Esophagus squamous epithelium (tissue), 5 donors: ENCODE results near the gene DTNA. TPM values are rescaled to one million over a fixed set of nuclear protein-coding genes. Genes with fewer than 3 reads are reported as not detected.
A peak's percentile ranks its signal among the peaks of the same experiment; 100 is the strongest.

ENCODE experiments used
- DNase-seq: peaks from one replicate; lab custom pipeline; 2025; lab: John Stamatoyannopoulos, UW
- H3K27ac ChIP-seq, 4 donors: fragments of 200-600 bp; sonication (generic); one replicate each; pipeline ENCODE4 v1.5.1; 2016 to 2019; ENCODE audit warnings: mild to moderate bottlenecking in 1 of 4
- H3K27me3 ChIP-seq, 4 donors: fragments of 200-600 bp; sonication (generic); 1 replicate in 3 of 4; 2 replicates in 1 of 4; pipeline versions ENCODE4 v1.5.1 to v1.6.0; 2017 to 2021; ENCODE audit warnings: antibody characterized with exemption in 1 of 4
- H3K36me3 ChIP-seq, 3 donors: fragments of 200-600 bp; sonication (generic); one replicate each; pipeline ENCODE4 v1.5.1; 2016 to 2019
- H3K4me1 ChIP-seq, 3 donors: fragments of 200-600 bp; sonication (generic); one replicate each; pipeline ENCODE4 v1.5.1; 2017 to 2019
- H3K4me3 ChIP-seq, 4 donors: fragments of 200-600 bp; sonication (generic); 1 replicate in 3 of 4; 2 replicates in 1 of 4; pipeline ENCODE4 v1.5.1; 2016 to 2019; ENCODE audit warnings: mild to moderate bottlenecking in 2 of 4, moderate library complexity in 1 of 4
- H3K9me3 ChIP-seq, 3 donors: fragments of 200-600 bp; sonication (generic); one replicate each; pipeline ENCODE4 v1.5.1; 2016 to 2019
- CTCF ChIP-seq, 6 experiments: fragments of 450-650 bp in 4 of 6; fragments of 200-600 bp in 2 of 6; sonication (generic) in 2 of 6; IDR thresholded peaks; one replicate each; pipeline ENCODE4 v1.5.1; 2016 to 2019; ENCODE audit warnings: antibody characterized with exemption in 6 of 6, mild to moderate bottlenecking in 4 of 6, moderate library complexity in 4 of 6
- POLR2A ChIP-seq, 4 donors: fragments of 450-650 bp; IDR thresholded peaks; one replicate each; pipeline ENCODE4 v1.6.1; 2017; ENCODE audit warnings: antibody characterized with exemption in 4 of 4, mild to moderate bottlenecking in 4 of 4, moderate library complexity in 3 of 4
- WGBS, 2 donors: methylation state at CpG; one replicate each; pipeline ENCODE4 v1.1.5; 2018; 5-methylcytosine and 5-hydroxymethylcytosine counted together
- intact Hi-C: fragments of 100-400 bp; cut with DNase I; formaldehyde crosslinking; loops from one replicate; pipeline ENCODE4 v1.15.0; 2022
- total RNA-seq, 4 donors: library from RNA; depleted of rRNA; stranded (reverse); fragments of >200 nt; gene quantifications; one replicate each; pipeline ENCODE4 v1.1.0, GENCODE V29; 2016
- donor health status: DM: yes; HTN: yes; CAD: no.

Gene DTNA
- total RNA-seq, 4 donors from 2014 or later, result 1.7 to 75.0 (median 17.2) TPM

GRCh38 chr18:34805878-34806351 is 95.8 kb downstream of the DTNA start:
- H3K36me3 ChIP-seq, result no peaks in the 10 kb centered on the region
- no peak for DNase-seq
- TF ChIP-seq CTCF (IDR thresholded peaks at IDR 0.05), result no peak
- no peak for TF ChIP-seq POLR2A (IDR thresholded peaks at IDR 0.05)
- no peak overlapping the region for H3K4me3 ChIP-seq
- intact Hi-C loops, result no loop called here
- no peaks in the 10 kb centered on the region for H3K27me3 ChIP-seq
- H3K9me3 ChIP-seq, result no peaks in the 10 kb centered on the region
- peak overlapping the region in 2 of 4 donors; percentile 11 to 40 for H3K27ac ChIP-seq
- peaks cover 0 to 27% (median 6%) of the 10 kb centered on the region in 3 donors for H3K4me1 ChIP-seq

- Histone ChIP-seq H3K27me3 (no peaks in the 10 kb centered on the region), H3K9me3 (no peaks in the 10 kb centered on the region), H3K4me1 (peaks cover 0 to 27% (median 6%) of the 10 kb centered on the region in 3 donors), H3K27ac (peak overlapping the region in 2 of 4 donors; percentile 11 to 52), H3K4me3 (no peak overlapping the region), H3K36me3 (no peaks in the 10 kb centered on the region)
- intact Hi-C loops, result no loop called here
- TF ChIP-seq POLR2A (IDR thresholded peaks at IDR 0.05), result no peak
- no peak for TF ChIP-seq CTCF (IDR thresholded peaks at IDR 0.05)
- no peak for DNase-seq
- 14 to 27% methylated on average over 3 of the region's 3 CpGs for WGBS, 2 donors
These were observed 96.4 kb downstream of the DTNA start for GRCh38 chr18:34806527-34806926.

- WGBS, 2 donors, result 70 to 85% methylated on average over 2 of the region's 2 CpGs
- H3K27ac ChIP-seq, result peak overlapping the region in 2 of 4 donors; percentile 11 to 52
These were observed 97.2 kb downstream of the DTNA start for GRCh38 chr18:34807106-34807796.

GRCh38 chr18:34808389-34808788 is 98.3 kb downstream of the DTNA start:
- Histone ChIP-seq H3K4me1 (peaks cover 0 to 21% (median 6%) of the 10 kb centered on the region in 3 donors), H3K27me3 (no peaks in the 10 kb centered on the region), H3K9me3 (no peaks in the 10 kb centered on the region), H3K27ac (peak overlapping the region in 1 of 4 donors; percentile 7), H3K36me3 (no peaks in the 10 kb centered on the region), H3K4me3 (no peak overlapping the region)
- WGBS, 2 donors, result 57 to 60% methylated on average over 1 of the region's 1 CpG
- intact Hi-C loops, result no loop called here
- no peak for TF ChIP-seq POLR2A (IDR thresholded peaks at IDR 0.05)
- TF ChIP-seq CTCF (IDR thresholded peaks at IDR 0.05), result no peak
- no peak for DNase-seq

More at GRCh38 chr18:34807106-34807796, 97.2 kb downstream of the DTNA start:
- Histone ChIP-seq H3K4me1 (peaks cover 0 to 23% (median 6%) of the 10 kb centered on the region in 3 donors), H3K27me3 (no peaks in the 10 kb centered on the region), H3K36me3 (no peaks in the 10 kb centered on the region), H3K4me3 (no peak overlapping the region), H3K9me3 (no peaks in the 10 kb centered on the region)
- intact Hi-C loops, result no loop called here
- no peak for TF ChIP-seq CTCF (IDR thresholded peaks at IDR 0.05)
- DNase-seq, result no peak

GRCh38 chr18:34809451-34810072 is 99.5 kb downstream of the DTNA start:
- peak overlapping the region in 2 of 4 donors; percentile 24 to 31 for H3K27ac ChIP-seq
- H3K4me1 ChIP-seq, result peaks cover 0 to 21% (median 6%) of the 10 kb centered on the region in 3 donors

More at GRCh38 chr18:34809451-34810072, 99.5 kb downstream of the DTNA start:
- no peak for TF ChIP-seq POLR2A (IDR thresholded peaks at IDR 0.05)
- peak in 1 of 6 experiments; percentile 7 for TF ChIP-seq CTCF (IDR thresholded peaks at IDR 0.05)
- intact Hi-C loops, result no loop called here
- no peak overlapping the region for H3K4me3 ChIP-seq
- H3K36me3 ChIP-seq, result no peaks in the 10 kb centered on the region
- H3K27me3 ChIP-seq, result no peaks in the 10 kb centered on the region
- 32 to 39% methylated on average over 6 of the region's 6 CpGs for WGBS, 2 donors
- DNase-seq, result no peak
- no peaks in the 10 kb centered on the region for H3K9me3 ChIP-seq
